Tongue (tissue), 2 donors: Measurements from ENCODE around the gene ASB18. TPM values are rescaled to one million over a fixed set of nuclear protein-coding genes. Genes with fewer than 3 reads are reported as not detected.

ENCODE experiments used
- DNase-seq: peaks from one replicate; pipeline ENCODE4 v3.0.0-alpha.2; 2015
- total RNA-seq: library from RNA; depleted of rRNA; stranded (reverse); fragments of >200 nt; gene quantifications from one replicate; pipeline ENCODE4 v1.2.3, GENCODE V29; 2014

ASB18 gene
- total RNA-seq, 1 donor from 2014 or later = 3.5 TPM

DNA sequence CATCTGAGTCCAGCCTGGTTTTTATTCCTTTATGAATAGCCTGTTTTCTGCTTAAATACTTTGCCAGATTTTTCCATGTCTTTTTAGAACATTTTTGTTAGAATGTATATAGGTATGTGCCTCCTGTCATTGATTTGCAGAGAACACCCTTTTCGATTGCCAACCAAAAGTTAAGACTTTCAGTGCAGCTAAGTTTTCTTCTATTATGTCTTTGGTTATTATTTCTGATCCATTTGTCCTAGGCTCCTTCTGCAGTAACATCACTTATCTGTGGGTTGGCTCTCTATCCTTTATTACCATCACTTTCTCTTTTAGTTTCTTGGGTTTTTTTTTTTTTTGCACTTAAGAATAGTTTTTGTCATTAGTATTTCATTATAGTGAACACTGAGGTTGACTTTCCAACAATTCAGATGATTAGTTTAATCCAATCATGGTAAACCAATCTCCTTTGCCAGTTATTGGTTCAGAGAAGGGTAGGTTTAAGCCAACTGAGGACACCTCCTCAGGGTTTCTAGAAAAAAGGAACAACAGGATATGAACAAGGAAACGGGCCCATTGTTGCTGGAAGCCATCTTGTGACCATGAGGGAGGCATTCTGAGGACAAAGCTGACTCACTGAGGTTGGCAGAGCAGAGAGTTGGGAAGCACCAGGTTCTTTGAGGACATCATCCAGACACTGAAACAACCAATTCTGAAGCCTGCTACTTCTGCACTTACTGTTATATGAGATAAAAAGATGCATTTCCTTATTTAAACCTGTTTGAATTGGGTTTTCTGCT is 58.1 kb downstream of the ASB18 start:
- DNase-seq = no peak

DNA sequence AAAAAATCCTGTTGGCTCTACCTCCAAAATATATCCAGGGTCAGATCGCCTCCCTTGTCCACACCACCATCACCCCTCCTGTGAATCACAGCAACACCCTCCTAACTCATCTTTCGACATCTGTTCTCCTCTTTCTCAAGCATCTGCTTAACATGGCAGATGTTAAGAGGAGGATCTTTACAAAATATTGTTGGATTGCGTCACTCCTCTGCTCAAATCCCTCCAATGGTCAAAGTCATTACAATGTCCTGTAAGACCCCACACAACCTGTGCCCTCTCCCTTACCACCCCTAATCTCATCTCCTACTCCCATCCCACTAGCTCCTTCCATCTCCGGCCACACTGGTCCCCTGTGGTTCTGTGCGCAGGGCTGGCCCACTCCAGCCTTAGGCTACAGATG is 59.3 kb downstream of the ASB18 start:
- DNase-seq = no peak

DNA sequence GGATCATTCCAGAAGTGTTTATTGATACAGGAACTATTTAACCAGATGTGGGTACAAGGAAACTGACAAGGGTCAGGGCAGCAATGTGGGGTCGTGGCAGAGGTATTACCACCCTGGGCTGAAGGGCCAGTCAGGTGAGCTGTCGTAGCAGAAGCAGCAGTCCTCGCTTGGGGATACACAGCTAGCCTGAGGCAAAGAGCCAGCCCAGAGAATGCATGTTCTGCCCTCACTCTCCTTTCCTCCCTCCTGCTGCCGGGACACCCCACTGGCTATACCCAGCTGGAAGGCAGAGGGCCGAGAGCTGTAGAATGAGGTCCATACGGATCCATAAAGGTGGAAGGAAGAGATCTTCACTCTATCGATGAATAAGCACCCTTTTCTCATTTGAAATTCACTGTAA is 63.8 kb downstream of the ASB18 start:
- DNase-seq = no peak

DNA sequence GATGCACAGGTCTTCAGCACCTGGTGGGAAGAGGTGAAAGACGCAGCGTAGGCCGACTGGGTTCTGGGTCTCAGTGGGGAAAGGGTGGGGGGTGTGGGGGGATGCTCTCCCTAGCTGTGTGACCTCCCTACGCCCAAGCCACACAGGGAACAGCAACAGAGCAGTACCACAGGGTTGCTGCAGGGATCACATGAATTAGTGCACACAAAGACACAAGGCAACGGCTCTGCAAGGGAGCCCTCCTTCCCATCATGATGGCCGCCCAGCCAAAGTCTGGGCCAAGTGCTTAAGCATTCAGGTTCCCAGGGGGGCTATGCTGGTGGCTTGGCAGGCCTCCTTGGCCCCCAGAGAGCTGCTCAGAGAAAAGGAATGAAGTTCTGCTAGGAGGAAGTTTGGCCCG is 67.8 kb downstream of the ASB18 start:
- DNase-seq = no peak

DNA sequence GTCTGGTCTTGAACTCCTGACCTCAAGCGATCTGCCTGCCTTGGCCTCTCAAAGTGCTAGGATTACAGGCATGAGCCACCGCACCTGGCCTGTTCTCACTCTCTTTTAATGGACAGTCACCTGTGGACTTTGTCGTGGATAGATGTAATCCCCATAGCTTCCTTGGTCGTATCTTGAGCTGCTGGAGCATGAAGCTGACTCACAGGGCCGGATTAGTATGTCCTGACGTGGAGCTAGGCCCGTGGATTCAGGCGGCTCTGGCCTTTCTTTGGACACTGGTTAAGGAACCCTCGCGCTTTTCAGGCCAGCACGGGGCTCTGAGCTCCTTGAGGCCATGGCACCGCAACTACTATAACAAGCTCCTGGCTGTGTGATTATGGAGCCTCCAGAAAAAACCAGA is 68.5 kb downstream of the ASB18 start:
- no peak for DNase-seq

DNA sequence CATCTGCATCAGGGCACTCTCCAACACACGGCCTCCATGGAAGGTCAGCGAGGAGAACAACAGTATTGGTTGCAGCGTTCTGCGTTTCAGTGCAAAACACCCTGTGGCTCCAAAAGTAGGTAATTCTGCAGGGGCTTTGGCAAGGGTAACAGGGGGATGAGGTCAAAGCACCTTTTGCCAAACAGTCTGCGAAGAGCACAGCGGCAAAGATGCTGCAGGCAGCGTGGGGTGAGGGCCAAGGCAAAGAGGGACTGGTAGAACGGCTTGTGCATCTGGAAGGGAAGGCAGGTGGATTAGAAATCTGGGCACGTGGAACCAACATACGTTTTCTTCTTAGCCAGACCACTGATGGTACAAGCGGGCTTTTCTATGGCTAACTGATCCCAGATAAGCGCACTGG is 69.4 kb downstream of the ASB18 start:
- no peak for DNase-seq

DNA sequence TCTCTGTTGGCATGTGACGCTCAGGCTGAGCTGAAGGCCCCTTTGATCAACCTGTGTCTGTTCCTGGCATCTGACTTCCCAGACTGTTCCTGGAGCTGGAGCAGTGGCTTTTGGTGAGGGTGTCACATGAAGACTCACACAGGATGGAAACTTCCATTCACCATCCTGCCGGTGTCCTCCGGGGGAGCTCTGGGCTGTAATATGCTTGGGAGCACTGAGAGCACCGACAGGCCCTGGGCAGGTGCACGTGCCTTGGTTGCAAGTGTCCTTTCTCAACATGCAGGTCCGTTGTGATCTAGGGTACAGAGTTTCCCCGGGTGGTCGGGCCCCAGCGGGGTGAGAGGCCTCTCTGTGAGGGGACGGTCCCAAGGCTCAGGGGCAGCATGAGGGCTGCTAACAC is 71.2 kb downstream of the ASB18 start:
- DNase-seq = no peak

DNA sequence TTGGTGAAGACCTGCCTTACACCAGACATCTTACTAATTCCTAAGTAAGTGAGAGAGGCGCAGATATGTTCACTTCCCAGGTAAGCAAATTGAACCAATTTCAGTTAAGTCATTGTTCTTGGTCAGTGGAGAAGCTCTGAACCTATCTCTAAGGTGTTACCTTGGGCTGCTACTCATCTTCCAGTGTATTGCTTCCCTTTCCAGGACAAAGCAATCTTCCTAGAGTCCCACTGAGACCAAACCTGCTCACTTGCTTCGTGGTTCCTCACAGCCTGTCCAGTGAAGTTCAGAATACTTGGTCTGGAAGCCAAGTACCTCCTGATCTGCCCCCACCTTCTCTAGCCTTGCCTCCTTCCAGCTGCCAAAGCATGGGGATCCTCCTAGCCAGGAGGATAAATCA is 73.5 kb downstream of the ASB18 start:
- DNase-seq = no peak

DNA sequence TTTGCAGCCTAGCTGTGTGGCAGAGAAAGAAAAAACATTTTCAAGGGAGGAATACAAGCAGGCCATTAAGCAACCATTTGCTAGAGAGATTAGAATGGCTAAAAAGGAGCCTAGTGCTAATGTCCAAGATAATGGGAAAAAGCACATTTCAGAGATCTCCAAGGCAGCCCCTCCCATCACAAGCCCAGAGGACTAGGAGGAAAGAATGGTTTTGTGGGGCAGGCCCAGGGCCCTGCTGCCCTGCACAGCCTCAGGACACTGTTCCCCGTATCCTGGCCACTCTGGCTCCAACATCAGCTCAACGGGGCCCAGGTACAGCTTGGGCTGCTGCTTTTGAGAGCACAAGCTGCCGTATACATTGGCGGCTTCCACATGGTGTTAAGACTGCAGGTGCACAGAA is 79.5 kb downstream of the ASB18 start:
- DNase-seq = no peak

DNA sequence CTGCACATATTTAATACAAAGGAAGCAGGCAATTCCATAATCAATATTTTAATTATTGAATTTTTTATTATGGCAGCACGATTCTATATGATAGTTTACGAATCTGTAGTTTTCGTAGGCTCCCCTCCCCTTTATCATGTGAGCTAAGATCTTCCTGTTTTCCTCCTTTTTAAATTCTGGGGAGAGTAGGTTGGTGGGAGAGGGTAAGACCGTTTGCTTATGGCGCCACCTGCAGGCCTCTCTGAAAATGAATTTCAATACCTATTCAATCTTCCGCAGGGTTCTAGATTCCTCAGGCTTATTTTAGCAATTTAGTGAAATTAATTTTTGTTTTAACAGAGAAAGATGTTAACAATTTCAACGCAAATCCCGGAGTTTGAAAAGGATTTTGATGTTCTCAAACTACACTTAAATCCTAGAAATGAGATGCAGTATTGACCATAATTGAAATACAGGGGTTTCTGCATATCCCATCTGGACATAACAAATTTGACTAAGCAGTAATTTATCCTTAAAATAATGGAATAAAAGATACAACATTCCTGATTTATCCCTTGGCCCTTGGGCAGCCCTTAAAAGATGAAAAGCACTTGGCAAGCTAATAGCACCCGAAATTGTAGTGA is 83.3 kb downstream of the ASB18 start:
- peak; percentile 81 for DNase-seq

DNA sequence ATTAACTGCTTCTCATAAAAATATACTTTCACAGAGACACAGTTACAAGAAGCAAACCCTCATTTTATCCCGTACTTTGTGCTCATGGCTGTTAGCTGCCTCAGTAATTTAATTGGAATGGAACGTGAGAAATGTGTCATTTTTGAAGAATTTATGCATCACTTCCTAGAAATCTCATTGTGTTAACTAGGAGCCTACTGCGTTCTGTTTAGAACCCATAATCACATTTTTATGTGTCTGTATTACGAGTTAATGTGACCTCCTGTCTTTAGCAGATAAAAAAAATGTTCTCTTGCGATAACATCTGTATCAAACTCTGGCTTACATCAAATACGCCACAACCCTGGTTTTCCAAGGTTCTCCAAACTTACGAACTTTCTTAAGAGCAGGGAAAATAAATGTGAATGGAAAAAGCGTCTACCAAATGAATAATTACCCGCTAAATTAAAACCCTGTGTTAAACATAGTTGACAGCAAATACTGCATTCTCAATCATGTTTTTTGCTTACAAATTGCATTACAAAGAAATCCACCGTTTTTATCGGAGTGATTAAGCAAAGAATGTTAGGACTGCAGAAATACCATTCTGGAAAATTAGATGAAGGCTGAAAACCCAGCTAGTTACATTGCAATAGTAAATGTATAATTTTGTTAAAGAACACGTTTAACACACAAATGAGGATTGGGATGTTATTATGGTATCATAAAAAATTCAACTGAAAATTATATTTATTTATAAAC is 84.0 kb downstream of the ASB18 start:
- no peak for DNase-seq

DNA sequence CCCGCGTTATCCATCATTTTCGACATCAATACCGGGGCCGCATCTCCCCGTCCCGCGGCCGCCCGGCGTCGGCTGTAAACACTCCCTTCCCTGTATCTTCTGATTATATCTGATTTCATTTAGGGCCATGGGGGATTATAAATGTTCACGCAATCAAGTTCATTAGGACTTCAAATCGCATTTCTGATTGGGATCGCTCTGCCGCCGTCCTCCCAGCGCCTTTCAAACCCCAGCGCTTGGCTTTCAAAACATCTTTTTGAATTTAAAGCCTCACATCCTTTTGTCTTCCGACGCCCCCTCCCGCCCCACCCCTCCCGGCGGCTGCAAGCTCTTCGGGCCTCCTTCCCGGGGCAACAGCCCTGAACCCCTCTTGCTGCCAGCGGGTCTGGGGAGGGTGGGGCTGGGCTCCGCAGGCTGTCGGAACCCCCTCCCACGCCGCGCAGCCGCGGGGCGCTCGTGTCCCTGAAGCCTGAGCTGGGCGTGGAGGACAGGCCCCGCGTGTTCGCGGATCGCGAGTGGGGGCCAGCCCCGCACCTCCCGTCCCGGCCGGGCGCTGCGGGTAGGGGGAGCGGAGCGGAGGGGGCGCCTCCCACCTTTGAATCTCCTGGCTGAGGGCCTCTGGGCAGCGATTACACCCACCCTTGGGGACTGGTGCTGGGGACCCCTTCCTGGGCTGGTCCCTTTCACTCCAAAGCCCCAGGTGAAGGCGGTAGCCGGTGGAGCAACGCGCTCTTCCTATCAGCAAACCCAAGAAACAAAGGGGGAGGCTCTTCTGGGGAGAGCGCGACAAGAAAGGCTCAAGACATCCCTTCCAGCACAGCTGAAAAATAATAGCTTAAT is 84.8 kb downstream of the ASB18 start:
- no peak for DNase-seq

DNA sequence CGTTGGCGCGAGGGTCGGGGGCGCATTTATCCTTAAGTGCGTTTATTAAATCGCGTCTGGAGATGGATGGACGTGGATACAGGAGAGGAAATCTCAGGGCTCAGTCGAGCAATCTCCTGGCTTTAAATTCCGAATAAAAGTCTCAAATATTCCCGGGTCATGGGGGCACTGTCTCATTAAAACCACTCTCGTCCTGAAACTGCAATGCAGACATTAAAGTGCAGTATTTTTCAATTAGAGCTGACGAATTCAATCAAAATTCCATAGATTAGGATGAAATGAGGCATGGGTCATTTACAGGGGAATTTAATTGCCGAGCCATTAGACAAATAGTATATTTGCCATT is 85.3 kb downstream of the ASB18 start:
- DNase-seq = no peak

DNA sequence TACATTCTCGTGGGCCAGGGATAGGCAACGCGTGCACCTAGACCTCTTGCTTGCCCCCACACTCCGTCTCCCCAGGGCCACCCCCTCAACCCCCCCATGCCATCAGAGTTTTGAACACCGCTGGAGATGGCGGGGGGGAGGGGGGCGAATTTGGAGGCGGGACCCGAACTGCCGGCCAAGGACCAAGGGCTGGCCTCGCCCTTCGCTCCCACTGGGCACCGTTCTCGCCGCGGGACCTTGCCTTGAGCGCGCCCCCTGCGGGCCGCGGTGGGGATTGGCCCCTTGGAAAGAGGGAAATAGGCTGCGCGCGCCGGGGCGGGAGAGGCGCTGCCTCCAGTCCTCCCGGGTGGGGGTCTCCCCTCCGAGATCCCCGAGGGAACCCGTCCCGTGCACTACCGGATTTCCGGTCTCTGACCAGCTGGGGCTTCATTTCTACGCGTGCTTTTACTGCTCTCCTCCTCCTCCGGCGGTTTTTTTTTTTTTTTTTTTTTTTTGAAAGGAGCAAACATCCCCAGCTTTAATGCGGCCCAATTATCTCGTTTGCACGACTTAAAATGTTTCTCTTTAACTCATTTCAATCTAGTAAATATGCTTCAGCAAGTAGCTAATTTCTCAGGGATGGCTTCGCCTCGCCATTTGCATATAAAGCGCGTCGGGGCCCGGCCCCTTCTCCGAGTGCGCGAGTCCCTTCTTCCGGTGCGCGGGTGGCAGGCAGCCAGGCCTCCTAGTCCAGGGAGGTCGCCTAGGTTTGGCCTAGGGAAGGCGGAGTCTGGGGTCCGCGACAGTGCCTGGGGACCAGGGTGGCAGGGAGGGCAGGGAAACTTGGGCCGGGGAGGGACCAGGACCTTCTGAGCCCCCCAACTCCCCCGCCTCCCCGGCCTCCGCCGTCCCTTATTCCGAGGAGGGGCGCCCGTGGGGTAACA is 86.0 kb downstream of the ASB18 start:
- DNase-seq = peak; percentile 75

DNA sequence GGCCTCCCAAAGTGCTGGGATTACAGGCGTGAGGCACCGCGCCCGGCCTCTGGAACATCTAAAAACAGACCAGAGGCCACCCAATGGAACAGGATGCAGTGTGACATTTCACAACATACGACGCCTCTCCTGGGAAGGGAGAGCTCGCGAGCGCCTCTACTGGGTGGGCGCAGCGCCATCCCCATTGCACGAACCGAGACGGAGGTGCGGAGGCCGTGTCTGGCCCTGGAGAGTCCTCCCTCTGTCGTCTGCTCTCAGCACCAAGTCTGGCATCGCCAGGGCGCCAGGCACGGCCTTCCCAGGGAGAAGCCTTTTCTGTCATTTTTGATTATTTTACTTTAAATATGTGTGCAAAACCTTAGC is 86.6 kb downstream of the ASB18 start:
- peak; percentile 58 for DNase-seq

DNA sequence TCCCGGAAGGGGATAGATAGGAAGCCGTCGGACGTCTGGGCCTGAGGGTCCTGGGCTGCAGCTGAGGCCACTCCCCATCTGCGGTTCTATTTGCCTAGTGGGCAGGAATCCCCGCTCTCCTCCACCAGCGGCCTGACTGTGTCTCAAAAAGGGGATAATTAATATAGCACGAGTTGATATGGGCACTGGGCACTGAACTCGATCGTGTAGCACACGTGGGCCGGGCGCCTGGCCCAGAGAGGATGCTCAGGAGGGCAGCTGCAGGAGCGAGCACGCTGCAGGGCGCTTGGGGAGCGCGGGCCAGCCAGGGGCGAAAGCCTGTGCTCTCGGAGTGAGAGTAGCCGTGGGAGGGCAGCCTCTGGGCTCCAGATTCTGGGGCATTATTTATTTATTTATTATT is 87.3 kb downstream of the ASB18 start:
- DNase-seq = no peak

DNA sequence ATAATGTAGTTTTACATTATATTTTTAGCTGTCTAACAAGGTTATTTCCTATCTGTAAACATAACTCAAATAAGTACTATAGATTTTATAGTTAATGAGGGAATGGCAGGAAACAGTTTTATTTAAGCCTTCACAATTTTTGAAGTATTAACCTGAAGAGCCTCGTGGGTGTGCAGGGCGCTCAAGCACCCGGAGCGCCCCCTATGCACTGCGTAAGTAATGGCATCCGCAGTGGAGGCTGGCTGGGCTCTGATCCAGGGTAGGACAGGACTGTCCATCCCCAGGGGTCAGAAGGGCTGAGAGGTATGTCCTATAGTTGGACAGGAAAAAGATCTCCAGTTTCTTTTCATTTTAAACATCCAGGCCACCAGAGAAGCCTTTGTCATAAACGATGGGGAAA is 87.8 kb downstream of the ASB18 start:
- DNase-seq = no peak

DNA sequence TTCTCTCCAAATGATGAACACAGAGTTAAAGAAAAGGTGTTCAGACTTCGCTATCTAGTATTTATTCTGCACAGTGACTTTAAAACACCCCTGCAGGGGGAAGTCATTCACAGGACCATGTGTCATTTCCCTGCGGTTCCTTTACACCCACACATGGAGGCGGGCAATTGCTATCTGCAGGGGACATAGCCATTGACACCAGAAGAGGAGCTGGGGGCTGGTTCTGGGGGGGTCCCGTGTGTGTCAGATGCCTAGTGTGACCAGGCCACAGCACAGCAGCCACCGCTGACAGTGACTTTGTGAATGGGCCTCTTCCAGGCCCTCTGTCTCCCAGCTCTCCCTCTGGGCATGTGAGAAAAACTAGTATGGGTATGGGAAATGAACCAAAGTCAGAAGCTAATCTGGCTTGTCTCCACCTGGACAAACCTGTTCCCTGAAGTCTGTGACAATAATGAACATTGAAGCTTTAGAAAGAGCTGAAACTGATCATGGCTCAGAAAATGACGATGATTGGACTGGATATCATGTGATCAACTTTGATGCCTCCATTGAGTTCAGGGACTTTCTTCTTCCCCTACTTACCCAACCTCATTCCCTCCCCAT is 88.6 kb downstream of the ASB18 start:
- DNase-seq = no peak

DNA sequence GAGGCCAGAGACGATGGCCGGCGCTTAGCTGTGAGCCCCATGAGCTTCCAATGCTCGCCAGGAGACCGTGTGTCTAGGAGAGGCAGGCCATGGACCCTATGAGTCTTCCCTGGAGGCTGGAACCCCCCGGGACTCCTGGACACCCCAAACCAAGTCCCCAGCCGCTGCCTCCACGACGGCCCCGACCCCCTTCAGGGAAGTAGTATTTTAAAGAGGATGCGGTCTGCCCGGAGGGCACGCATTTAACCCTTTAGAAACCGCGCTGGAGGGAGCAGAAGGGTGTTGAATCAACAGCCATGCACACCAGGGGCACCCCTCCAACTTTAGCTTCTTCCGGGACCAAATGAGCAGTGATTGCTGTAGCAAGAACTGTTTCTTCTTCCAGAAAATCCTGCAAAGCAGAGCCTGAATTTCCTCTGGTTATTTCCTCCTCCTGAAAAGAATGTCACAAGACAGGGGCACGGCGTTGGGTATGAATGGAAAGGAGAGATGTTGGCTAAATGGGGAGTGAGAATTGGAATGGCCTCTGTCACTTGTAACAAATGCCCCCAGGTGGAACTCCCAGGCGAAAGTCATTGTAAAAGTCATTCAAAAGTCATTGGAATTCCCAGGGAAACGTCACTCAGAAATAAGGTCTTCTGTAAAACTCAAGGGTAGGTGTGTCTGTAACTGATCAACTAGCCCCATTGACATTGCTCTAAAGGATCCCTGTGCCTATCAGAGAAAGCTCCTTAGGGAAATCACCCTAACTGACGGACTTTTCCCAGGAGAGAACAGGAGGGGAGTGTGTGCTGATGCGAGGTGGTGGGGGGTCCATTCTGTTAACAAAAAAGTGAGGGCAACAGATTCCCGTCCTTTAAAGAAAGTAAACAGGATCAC is 90.2 kb downstream of the ASB18 start:
- no peak for DNase-seq

DNA sequence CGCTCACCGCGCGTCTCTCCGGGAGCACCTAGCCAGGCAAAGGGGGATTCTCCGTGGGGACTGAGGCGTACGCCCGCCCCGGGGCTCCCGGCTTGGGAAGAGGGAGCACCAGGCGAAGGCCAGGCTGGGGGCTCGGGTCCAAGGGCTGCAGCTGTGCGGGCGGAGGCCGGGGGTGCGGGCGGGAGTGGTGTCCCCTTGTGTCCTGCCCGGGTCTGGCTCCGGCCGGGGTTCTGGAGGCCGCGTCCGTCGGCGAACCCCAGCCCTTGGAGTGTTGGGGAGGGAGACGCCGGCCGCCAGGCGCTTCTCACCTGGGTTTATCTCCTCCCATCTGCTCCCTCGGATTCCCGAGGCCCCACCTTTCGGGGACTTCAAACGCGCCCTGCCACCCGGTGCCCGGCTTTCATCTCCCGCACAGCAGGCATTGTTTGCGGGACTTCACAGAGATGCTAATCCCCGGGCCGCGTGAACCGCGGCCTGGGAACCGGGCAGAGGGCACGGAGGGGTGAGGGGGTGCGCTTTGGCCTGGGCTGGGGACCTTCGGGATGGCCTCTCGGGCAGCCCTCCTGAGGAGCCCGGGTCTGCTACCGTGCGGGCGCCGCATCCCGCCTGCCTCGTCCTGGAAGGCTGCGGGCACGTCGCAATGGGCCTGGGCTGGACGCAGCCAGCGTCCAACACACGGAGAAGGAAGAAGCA is 91.0 kb downstream of the ASB18 start:
- no peak for DNase-seq
